ENCODE measurements around the gene OR9G4.
A peak's percentile ranks its signal among the peaks of the same experiment; 100 is the strongest.

Gene OR9G4

DNA sequence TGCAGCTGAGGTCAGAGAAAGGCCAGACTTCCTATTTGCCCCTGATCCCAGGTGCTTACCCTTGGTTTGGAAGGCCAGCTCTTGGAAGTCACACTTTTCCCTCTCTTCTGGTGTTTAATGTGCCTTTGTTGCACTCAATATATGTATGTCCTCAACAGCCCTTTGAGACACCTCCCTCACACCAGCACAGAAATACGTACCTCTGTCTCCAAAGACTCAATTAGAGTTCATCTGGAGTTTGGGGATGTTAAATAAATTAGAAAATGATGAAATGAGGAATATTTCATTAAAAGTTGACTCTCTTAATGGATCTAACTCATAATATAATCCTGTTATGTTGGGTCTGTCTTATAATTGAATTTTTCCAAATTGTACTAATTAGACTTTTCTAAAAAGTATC is at the start of gene OR9G4:
Gene OR9G4, minus strand, starts transcription at position 101 of the 400 bp plus-strand sequence. CDS start 4,931 bp downstream, outside the sequence.
- no peak for DNase-seq

DNA sequence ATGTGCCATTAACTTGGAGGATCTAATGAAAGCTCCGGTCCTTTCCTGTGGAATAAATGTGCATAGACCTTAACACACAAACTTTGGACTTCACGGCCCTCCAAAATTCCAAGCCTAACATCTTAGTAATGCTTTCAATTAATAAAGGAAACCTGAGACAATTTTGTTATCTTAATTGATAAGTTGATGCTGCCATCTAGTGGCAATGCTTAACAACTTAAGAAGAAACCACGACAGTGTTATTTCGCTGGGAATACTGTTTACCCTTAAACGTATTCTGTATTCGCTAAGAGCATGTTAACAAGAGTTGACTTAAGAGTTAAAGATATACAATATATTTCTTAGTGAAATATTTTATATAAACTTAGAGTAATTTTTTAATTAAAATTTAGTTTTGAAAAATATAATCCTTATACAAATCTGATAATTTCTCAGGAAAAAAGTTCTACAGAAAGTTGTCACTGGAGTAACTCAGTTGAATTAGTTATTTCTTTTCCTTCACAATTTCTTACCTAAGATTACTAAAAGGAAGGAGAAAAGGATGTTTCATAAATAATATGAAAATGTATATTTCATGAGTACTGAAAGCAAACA is 35.0 kb upstream of the OR9G4 start:
- peak; percentile 4 for DNase-seq

GRCh38 chr11:56782167-56782847 is 33.8 kb upstream of the OR9G4 start:
- no peak for DNase-seq

DNA sequence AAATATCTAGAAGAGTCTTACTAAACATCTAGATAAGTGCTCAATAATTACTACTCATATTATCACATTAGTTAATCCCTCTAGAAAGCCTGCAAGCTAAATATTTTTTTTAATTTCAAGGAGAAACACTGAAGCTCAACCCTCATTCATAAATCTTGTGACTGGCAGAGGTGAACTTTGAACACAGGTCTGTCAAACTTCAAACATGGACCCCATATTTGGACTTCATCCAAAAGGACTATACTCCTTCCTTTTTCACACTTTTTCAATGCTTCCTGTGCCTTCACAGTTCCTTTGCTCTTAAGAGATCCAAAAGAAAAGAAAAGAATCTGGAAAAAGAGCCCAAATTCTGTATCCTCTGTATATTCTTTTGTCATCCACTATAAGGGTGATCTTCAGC is 28.3 kb upstream of the OR9G4 start:
- DNase-seq, result no peak

- no peak for DNase-seq
These were observed 16.5 kb upstream of the OR9G4 start for GRCh38 chr11:56764976-56765375.

DNA sequence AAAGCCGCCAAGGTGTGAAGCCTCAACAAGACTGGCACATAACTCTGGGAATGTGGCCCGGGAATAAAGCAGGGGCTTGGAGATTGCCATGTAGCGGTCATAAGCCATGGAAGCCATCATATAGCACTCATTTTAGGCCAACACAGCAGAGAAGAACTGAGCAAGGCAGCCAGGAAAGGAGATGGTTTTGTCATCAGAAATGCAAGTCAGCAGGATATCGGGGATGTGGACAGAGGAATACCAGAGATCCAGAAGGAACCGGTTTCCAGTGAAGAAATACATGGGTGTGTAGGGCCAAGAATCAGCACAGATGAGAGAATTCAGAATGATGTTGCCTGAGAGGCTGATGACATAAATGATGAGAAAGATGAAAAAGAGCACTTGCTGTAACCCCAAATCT is 3.0 kb upstream of the OR9G4 start:
- no peak for DNase-seq

DNA sequence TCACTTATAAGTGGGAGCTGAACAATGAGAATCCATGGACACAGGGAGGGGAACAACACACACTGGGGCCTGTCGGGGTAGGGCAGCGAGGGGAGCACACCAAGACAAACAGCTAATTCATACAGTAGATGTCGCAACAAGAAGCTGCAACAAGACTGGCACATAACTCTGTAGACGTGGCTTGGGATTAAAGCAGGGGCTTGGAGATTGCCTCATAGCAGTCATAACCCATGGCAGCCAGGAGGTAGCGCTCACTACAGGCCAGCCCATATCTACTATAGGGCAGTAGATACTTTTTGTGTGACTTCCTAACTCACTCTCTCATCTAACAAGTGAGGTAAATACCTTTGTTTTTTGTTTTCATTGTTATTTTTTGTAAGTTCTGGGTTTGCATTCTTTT is 1.7 kb upstream of the OR9G4 start:
- DNase-seq, result no peak

- no peak for DNase-seq
These were observed 7.6 kb downstream of the OR9G4 start for GRCh38 chr11:56740886-56741285.

GRCh38 chr11:56740107-56740506 is 8.4 kb downstream of the OR9G4 start:
- no peak for DNase-seq

DNA sequence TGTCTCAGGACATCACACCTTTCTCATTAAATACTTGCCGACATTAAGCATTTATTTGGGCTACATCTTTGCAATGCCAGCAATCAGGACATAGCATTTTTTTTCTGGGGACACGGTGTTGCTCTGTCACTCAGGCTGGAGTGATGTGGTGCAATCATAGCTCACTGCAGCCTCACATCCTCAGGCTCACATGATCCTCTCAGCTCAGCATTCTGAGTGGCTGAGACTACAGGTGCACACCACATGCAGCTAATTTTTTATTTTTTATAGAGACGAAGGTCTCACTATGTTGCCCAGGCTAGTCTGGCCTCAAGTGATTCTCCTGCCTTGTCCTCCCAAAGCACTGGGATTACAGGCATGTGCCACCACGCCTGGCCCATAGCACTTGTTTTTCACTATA is 28.0 kb downstream of the OR9G4 start:
- no peak for DNase-seq

DNA sequence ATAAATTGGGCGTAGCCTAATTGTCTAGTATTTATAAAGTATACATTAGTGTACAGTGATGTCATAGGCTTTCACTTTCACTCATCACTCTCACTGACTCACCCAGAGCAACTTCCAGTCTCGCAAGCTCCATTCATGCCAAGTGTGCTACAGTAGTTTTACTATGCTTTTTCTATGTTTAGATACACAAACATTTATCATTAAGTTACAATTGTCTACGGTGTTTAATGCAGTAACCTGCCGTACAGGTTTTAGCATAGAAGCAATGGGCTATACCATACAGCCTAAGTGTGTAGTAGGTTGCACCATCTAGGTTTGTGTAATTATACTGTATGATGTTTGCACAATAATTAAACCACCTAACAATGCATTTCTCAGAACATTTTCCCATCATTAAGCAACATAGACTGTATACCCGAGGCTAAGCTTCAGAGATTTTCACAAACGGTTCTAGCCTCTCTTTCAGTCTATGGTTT is 32.1 kb downstream of the OR9G4 start:
- no peak for DNase-seq

DNA sequence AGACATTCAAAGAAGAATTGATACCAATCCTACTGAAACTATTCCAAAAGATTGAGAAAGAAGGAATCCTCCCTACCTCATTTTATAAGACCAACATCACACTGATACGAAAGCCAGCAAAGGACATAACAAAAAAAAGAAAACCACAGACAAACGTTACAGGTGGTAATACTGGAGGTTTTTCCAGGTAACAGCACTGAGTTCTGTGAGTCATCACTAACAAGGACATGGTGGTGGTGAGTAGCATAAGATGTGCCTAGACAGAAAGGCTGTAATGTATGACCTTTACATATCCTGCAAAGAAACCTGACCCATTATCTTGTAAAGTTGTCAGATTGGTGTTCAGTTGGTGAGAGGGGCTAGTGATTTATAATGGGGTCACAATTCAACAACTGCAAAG is 34.3 kb downstream of the OR9G4 start:
- DNase-seq, result no peak

GRCh38 chr11:56706486-56706885 is 42.0 kb downstream of the OR9G4 start:
- DNase-seq, result no peak

- DNase-seq, result no peak
These were observed 42.6 kb downstream of the OR9G4 start for GRCh38 chr11:56705784-56706396.

GRCh38 chr11:56700914-56701485 is 47.5 kb downstream of the OR9G4 start:
- no peak for DNase-seq

GRCh38 chr11:56700242-56700913 is 48.1 kb downstream of the OR9G4 start:
- no peak for DNase-seq

- DNase-seq, result no peak
These were observed 49.7 kb downstream of the OR9G4 start, which contains the start of gene OR9G1 for GRCh38 chr11:56698795-56699194. TSS of gene OR9G1 (plus strand) at chr11:56699095. CDS start at chr11:56700388, 1,293 bp downstream.

DNA sequence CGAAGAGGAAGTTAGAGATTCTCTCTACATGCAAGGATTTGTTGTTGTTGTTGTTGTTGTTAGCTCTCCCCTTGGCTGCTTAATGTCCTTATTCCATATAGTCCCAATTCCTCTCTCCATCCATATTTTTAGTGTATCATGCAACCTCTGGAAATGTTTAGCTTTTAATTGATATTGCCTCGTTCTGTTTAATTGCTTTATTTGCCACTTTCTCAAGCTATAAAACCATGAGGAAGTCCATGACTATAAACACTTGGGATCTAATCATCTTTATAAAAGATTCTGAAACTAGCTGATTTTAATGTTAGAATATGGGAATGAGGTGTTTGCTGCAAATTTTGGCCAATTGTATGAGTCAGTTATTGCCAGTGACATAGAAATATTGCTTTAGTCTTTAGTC is 55.1 kb downstream of the OR9G4 start:
- no peak for DNase-seq

Measured in NCI-H2227 treated with DMSO at 0.1 percent for 48 hours (cell line).